ENCODE data around the gene PGGHG.
"Not testable (repeated sequence)": the region's sequence is repeated elsewhere in the genome, so short reads cannot be mapped to it uniquely, and the experiment has no call there.

Gene PGGHG

GRCh38 chr11:284105-285020 lies 4.6 kb upstream of the PGGHG start:
- no peak for FAIRE-seq
- no peak for DNase-seq (ENCODE audit: extremely low spot score, insufficient read length, low read depth)

GRCh38 chr11:285021-285893 lies 3.7 kb upstream of the PGGHG start:
- no peak for FAIRE-seq
- DNase-seq (ENCODE audit: extremely low spot score, insufficient read length, low read depth), result no peak

GRCh38 chr11:285894-286220 lies 3.1 kb upstream of the PGGHG start:
- FAIRE-seq, result no peak

GRCh38 chr11:286977-287820 lies 1.7 kb upstream of the PGGHG start:
- DNase-seq (ENCODE audit: extremely low spot score, insufficient read length, low read depth); FAIRE-seq: not testable (repeated sequence)

More at GRCh38 chr11:285894-286220, 3.1 kb upstream of the PGGHG start:
- DNase-seq (ENCODE audit: extremely low spot score, insufficient read length, low read depth), result no peak

DNA sequence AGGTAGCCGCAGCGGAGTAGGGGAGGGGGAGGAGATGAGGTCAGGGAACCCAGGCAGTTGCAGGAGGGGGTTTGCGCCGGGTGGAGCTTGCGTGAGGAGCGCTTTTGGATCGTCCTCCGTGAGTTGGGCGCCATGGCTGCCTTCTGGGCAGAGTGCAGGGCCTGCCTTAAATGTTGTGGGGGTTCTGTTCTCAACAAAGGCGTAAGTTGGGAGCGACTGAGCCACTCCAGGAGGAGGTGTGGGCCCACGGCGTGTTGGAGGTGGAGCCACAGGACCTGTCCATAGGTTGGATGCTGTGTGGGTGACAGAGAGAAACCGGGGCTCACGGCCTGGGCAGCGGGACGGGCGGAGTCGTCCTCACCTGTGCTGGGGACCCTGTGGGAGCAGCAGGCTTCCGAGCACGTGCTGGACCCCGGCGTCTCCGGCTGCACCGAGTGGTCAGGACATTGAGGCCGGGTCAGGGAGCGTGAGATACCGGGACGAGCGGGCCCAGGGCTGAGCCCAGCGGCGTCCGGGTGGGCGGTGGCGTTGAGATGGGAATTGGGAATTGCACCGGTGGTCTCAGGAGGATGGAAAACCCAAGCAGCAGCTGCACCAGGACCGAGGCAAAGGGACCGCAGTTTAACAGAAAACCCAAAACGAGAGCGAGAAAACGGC lies 977 bp upstream of the PGGHG start:
- no peak for FAIRE-seq
- no peak for DNase-seq (ENCODE audit: extremely low spot score, insufficient read length, low read depth)

GRCh38 chr11:289398-289711 lies 429 bp downstream of the PGGHG start:
- no peak for FAIRE-seq

GRCh38 chr11:289712-290620 lies 1.0 kb downstream of the PGGHG start:
- FAIRE-seq (no peak), DNase-seq (ENCODE audit: extremely low spot score, insufficient read length, low read depth) (no peak)

More at GRCh38 chr11:289398-289711, 429 bp downstream of the PGGHG start:
- DNase-seq (ENCODE audit: extremely low spot score, insufficient read length, low read depth), result no peak

- no peak for FAIRE-seq
- DNase-seq (ENCODE audit: extremely low spot score, insufficient read length, low read depth), result no peak
Observed at GRCh38 chr11:290621-291231, 1.8 kb downstream of the PGGHG start.

GRCh38 chr11:291281-292210 lies 2.6 kb downstream of the PGGHG start:
- FAIRE-seq, result no peak
- DNase-seq (ENCODE audit: extremely low spot score, insufficient read length, low read depth), result no peak

DNA sequence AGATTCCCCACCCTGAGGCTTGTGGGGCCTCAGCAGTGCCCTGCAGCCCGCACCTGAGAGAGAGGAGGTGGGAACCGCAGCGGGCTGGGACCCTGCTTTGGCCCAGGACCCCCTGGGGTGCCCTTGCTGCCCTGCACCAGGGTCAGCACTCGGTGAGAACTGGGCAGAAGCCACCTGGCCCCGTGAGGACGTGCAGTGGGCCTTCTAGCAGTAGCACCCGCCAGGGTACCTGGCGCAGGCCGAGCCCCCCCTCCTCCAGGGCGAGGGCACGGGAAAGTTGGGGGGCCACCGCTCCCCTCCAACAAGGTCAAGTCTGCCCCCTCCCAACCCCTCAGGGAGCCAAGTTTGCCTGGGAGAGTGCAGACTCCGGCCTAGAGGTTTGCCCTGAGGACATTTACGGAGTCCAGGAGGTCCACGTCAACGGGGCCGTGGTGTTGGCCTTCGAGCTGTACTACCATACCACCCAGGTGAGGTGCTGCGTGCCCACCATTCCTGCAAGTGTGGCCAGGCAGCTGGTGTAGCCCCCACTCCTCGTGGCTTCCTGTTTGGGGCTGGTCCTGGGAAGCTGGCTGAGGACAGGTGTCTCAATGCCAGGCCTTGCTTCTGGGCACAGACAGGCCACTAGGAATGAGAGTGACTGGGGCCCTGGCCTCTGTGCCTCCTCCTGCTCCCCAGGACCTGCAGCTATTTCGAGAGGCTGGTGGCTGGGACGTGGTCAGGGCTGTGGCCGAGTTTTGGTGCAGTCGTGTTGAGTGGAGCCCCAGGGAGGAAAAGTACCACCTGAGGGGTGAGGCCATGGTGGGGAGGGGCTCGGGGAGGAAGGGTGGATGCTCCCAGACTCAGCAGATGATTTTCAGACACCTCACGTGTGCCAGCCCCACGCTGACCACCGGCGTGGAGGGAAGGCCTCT lies 3.5 kb downstream of the PGGHG start:
- no peak for DNase-seq (ENCODE audit: extremely low spot score, insufficient read length, low read depth)
- FAIRE-seq, result no peak

DNA sequence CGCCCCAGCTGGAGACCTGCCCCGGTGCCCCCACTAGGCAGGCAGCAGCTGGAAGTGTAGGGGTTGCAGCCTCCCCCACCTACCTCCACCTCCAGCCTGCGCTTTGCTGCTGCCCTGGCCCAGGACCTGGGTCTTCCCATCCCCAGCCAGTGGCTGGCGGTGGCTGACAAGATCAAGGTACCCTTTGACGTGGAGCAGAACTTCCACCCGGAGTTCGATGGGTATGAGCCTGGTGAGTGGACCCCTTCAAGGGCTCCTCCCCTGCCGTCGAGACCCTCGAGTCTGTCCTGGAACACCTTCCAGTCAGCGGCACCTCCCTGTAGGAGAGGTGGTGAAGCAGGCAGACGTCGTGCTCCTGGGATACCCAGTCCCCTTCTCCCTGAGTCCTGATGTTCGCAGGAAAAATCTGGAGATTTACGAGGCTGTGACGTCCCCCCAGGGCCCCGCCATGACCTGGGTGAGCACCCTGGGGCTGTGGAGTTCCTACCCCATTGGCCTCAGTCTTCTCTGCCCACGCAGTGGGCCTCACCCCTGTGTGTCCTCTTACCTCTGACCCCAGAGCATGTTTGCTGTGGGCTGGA lies 4.4 kb downstream of the PGGHG start:
- FAIRE-seq (no peak), DNase-seq (ENCODE audit: extremely low spot score, insufficient read length, low read depth) (no peak)

DNA sequence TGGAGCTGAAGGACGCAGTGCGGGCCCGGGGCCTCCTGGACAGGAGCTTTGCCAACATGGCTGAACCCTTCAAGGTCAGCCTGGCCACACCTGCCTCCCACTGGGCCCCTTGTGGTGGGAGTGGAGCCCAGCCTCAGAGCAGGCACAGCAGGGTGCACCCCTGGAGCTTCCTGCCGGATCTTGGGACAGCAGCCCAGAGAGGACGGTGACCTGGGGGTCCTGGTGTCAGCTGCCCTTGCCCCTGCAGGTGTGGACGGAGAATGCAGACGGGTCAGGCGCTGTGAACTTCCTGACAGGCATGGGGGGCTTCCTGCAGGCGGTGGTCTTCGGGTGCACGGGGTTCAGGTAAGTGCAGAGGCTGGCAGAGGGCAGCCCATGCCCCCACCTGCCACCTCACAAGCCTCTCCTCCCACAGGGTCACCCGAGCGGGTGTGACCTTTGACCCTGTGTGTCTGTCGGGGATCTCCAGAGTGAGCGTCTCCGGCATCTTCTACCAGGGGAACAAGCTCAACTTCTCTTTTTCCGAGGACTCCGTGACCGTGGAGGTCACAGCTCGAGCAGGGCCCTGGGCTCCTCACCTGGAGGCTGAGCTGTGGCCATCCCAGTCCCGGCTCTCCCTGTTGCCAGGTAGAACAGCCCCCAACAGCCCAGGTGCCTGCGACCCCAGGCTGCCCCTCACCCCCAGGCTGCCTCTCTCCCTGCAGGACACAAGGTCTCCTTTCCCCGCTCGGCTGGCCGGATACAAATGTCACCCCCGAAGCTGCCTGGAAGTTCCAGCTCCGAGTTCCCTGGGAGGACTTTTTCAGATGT lies 5.1 kb downstream of the PGGHG start:
- FAIRE-seq (no peak), DNase-seq (ENCODE audit: extremely low spot score, insufficient read length, low read depth) (no peak)

DNA sequence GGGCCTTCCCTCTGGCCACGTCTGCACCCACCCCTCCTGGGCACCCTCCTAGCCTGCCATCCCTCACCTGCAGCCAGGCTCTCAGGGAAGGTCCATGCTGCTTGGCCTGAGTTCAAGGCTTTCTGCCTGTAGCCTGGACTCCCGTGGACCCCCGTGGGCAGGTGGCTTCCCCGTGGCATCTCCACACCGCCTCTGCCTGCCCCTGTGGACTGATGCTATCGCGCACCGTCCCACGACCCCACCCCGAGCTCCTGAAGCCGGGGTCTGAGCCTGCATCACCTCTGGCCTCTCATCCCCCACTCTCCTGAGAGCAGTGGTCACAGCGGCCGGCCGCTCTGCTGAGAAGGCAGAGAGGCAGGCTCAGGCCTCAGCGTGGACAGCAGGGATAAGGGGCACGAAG lies 5.9 kb downstream of the PGGHG start:
- no peak for DNase-seq (ENCODE audit: extremely low spot score, insufficient read length, low read depth)
- no peak for FAIRE-seq

DNA sequence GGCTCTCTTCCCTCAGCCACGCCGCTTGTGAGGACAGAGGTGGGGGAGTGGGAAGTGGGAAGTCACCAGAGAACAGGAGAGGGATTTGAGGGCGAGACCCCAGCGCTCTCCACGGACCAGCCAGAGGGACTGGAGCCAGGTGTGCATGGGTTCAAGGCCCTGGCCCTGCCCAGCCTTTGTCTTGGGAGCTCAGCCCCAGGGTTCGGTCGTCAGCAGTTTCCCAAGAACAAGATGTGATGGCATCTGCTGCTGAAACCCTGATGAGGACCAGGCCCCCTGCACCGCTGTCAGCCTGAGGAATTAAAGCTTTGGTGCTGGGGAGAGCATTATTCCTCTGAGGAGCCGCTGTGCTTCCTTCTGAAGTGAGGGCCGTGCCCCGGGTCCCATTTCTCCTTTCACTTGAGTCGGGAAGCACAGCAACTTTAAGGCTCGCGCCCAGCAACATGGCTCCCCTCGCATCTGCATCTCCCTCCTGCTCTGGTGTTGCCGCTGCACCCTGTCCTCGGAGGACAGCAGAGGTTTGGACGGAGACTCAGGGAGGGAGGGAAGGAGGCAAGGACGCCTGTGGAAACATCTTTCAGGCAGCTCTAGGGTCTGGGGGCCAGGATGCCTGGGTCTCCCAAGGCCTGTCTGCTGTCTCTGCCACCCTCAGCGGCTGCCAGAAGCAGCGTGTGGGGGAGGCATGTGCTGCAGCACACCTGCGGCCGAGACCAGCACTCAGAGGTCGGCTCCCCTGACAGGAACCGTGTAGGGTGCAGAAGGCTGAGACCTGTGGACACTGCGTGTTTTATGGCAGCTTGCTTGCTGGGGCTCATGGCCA lies 6.6 kb downstream of the PGGHG start:
- DNase-seq (ENCODE audit: extremely low spot score, insufficient read length, low read depth), result no peak
- no peak for FAIRE-seq

Data from GM18507 (cell line).